SK-N-SH (cell line): Measurements from ENCODE around the gene ZC3H12A.

ENCODE experiments used
- CTCF ChIP-seq: fragments of 200-600 bp; sonication (generic); IDR thresholded peaks from 2 replicates; pipeline ENCODE4 v1.6.1; 2017; ENCODE audit warnings: antibody characterized with exemption, mild to moderate bottlenecking, moderate library complexity
- MEF2A ChIP-seq: IDR thresholded peaks from 2 replicates; pipeline ENCODE4 v1.4.0; 2012; ENCODE audit warnings: low read depth, borderline replicate concordance
- USF1 ChIP-seq: IDR thresholded peaks from 2 replicates; pipeline ENCODE4 v1.4.0; 2012; ENCODE audit warnings: low read depth, borderline replicate concordance
- USF2 ChIP-seq: fragments of 150-350 bp; IDR thresholded peaks from 2 replicates; pipeline ENCODE4 v1.6.1; 2017; ENCODE audit warnings: antibody characterized with exemption, low read length, low read depth, borderline replicate concordance

- TF ChIP-seq USF1 (no peak), CTCF (no peak), USF2 (no peak), MEF2A (no peak)
Measured at GRCh38 chr1:37519613-37520012, 45.2 kb downstream of the ZC3H12A start.
